ENCODE measurements around the gene S100PBP. TPM values are rescaled to one million over a fixed set of nuclear protein-coding genes. Genes with fewer than 3 reads are reported as not detected.

The S100PBP gene
- total and polyA plus RNA-seq, 2 donors (not counting 1 experiment from before 2014, with no cell fraction given): 36.3 to 41.8 TPM

DNA sequence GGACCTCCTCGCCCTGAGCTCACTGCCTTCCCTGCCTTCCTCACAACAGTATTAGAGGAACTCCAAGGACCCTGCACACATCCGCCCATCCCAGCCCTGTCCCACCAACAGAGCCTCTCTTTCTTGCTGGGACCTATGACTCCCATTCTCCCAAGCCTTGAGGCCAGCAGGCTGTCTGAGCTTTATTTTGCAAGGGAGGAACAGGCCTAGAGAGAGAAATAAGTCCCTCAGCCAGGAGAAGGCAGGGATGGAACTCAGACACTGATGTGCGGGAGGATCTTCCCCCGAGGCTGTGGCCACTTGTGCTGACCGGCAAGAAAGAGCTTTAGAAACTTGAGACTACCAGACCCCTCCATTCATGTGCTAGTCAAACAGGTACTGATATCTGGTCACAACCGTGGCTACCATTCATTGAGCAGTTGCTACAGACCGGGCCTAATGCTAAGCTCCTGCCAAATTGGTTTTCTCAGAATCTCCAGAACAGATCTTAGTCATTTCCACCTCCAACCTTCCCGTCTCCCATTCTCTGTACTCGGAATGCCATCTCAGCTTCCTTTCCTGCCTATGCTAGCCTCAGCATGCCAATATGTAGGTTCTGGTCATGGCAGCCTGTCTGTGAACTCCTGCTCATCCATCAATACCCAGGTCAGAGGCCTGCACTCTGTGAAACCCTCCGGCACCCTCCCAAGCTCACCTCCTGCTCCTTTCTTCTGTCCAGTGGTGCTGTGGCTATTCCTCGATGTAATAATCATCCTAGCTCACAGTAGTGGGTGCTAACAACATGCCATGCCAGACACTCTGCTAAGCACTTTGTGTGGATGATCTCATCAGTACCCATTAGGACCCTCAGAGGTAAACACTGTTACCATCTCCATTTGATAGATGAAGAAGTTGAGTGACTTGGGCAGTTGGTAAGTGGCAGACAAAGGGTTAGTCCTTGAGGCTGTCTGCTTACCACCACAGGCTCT lies 79.9 kb downstream of the S100PBP start:
- H2AFZ ChIP-seq (ENCODE audit: low read length): no peak overlapping the region
- H4K20me1 ChIP-seq (ENCODE audit: control insufficient read depth, extremely low read depth, insufficient read depth, low read length): no peaks in the 10 kb centered on the region
- H3K4me3 ChIP-seq (replicated peaks in 1 of 4; ENCODE audit: control extremely low read depth in 1 of 4, insufficient read depth in 1 of 4, low read depth in 3 of 4, low read length in 4 of 4): no peak overlapping the region
- no peaks in the 10 kb centered on the region for H3K36me3 ChIP-seq (ENCODE audit: control insufficient read depth, insufficient read depth, low read length)
- no peaks in the 10 kb centered on the region for H3K9me3 ChIP-seq (ENCODE audit: control insufficient read depth, insufficient read depth, low read depth, low read length)
- no peaks in the 10 kb centered on the region for H3K4me1 ChIP-seq (ENCODE audit: control insufficient read depth, extremely low read depth, insufficient read depth, low read length)
- H3K27ac ChIP-seq (ENCODE audit: insufficient read depth, low read length): no peak overlapping the region
- H3K27me3 ChIP-seq (ENCODE audit: control insufficient read depth, insufficient read depth, low read length): peaks cover 1% of the 10 kb centered on the region
- no peaks in the 10 kb centered on the region for H3K79me2 ChIP-seq (ENCODE audit: control insufficient read depth, insufficient read depth, low read length)
- TF ChIP-seq CTCF (conservative IDR thresholded peaks at IDR 0.05 in 1 of 2, IDR thresholded peaks at IDR 0.05 in 1 of 2; ENCODE audit: low read depth in 1 of 2, low read length in 2 of 2): no peak
- no peak for TF ChIP-seq EZH2 (IDR thresholded peaks at IDR 0.05; ENCODE audit: low read length, missing control alignments)
- H3K9ac ChIP-seq (ENCODE audit: insufficient read depth, low read length): no peak overlapping the region
- no peak overlapping the region for H3K4me2 ChIP-seq (ENCODE audit: extremely low read depth, insufficient read depth, low read length)
- no peak for DNase-seq (ENCODE audit: low read depth in 2 of 2)

DNA sequence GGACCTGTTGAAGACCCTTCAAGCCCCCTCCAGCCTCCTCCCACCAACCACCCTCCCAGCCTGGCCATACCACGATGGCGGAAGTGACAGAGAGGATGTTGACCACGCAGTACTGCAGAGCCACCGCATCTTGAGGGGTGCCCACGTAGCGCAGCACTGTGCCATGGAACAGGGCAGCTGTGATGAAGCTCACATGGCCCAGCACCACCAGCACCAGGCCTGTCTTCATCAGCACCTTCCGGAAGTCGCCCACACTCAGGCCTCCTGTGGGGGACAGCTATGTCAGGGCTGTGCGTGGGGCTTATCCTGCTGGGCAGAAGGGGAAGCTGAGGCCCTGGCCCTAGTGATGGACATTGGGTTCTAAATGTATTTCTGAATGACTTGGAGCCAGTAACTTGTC lies 80.6 kb downstream of the S100PBP start:
- H3K79me2 ChIP-seq (ENCODE audit: control insufficient read depth, insufficient read depth, low read length): no peaks in the 10 kb centered on the region
- no peaks in the 10 kb centered on the region for H3K36me3 ChIP-seq (ENCODE audit: control insufficient read depth, insufficient read depth, low read length)
- no peak overlapping the region for H3K4me3 ChIP-seq (replicated peaks in 1 of 4; ENCODE audit: control extremely low read depth in 1 of 4, insufficient read depth in 1 of 4, low read depth in 3 of 4, low read length in 4 of 4)
- no peaks in the 10 kb centered on the region for H3K27me3 ChIP-seq (ENCODE audit: control insufficient read depth, insufficient read depth, low read length)
- no peak overlapping the region for H2AFZ ChIP-seq (ENCODE audit: low read length)
- DNase-seq (ENCODE audit: low read depth in 2 of 2): no peak
- TF ChIP-seq CTCF (conservative IDR thresholded peaks at IDR 0.05 in 1 of 2, IDR thresholded peaks at IDR 0.05 in 1 of 2; ENCODE audit: low read depth in 1 of 2, low read length in 2 of 2) (no peak), EZH2 (IDR thresholded peaks at IDR 0.05; ENCODE audit: low read length, missing control alignments) (no peak)
- no peaks in the 10 kb centered on the region for H4K20me1 ChIP-seq (ENCODE audit: control insufficient read depth, extremely low read depth, insufficient read depth, low read length)
- no peak overlapping the region for H3K9ac ChIP-seq (ENCODE audit: insufficient read depth, low read length)
- no peaks in the 10 kb centered on the region for H3K9me3 ChIP-seq (ENCODE audit: control insufficient read depth, insufficient read depth, low read depth, low read length)
- H3K4me1 ChIP-seq (ENCODE audit: control insufficient read depth, extremely low read depth, insufficient read depth, low read length): no peaks in the 10 kb centered on the region
- H3K27ac ChIP-seq (ENCODE audit: insufficient read depth, low read length): no peak overlapping the region
- no peak overlapping the region for H3K4me2 ChIP-seq (ENCODE audit: extremely low read depth, insufficient read depth, low read length)

GRCh38 chr1:32898958-32899357 lies 81.5 kb downstream of the S100PBP start:
- no peaks in the 10 kb centered on the region for H3K27me3 ChIP-seq (ENCODE audit: control insufficient read depth, insufficient read depth, low read length)
- TF ChIP-seq CTCF (conservative IDR thresholded peaks at IDR 0.05 in 1 of 2, IDR thresholded peaks at IDR 0.05 in 1 of 2; ENCODE audit: low read depth in 1 of 2, low read length in 2 of 2): no peak
- no peak for TF ChIP-seq EZH2 (IDR thresholded peaks at IDR 0.05; ENCODE audit: low read length, missing control alignments)
- no peak for DNase-seq (ENCODE audit: low read depth in 2 of 2)
- H3K9me3 ChIP-seq (ENCODE audit: control insufficient read depth, insufficient read depth, low read depth, low read length): no peaks in the 10 kb centered on the region
- H3K4me1 ChIP-seq (ENCODE audit: control insufficient read depth, extremely low read depth, insufficient read depth, low read length): no peaks in the 10 kb centered on the region
- H2AFZ ChIP-seq (ENCODE audit: low read length): no peak overlapping the region
- no peak overlapping the region for H3K27ac ChIP-seq (ENCODE audit: insufficient read depth, low read length)
- no peaks in the 10 kb centered on the region for H3K36me3 ChIP-seq (ENCODE audit: control insufficient read depth, insufficient read depth, low read length)
- no peak overlapping the region for H3K4me2 ChIP-seq (ENCODE audit: extremely low read depth, insufficient read depth, low read length)
- H3K9ac ChIP-seq (ENCODE audit: insufficient read depth, low read length): no peak overlapping the region
- H3K4me3 ChIP-seq (replicated peaks in 1 of 4; ENCODE audit: control extremely low read depth in 1 of 4, insufficient read depth in 1 of 4, low read depth in 3 of 4, low read length in 4 of 4): no peak overlapping the region
- no peaks in the 10 kb centered on the region for H4K20me1 ChIP-seq (ENCODE audit: control insufficient read depth, extremely low read depth, insufficient read depth, low read length)
- no peaks in the 10 kb centered on the region for H3K79me2 ChIP-seq (ENCODE audit: control insufficient read depth, insufficient read depth, low read length)
